SK-N-SH treated with all-trans-retinoic acid at 6 μM for 48 hours (cell line): ENCODE results near the gene ITPR3.

ENCODE experiments used
- ATAC-seq: fragments of 200-7000 bp; cut with Tn5 transposase; 3 replicates; pipeline ENCODE4 v1.9.1; 2020; ENCODE audit warnings: mild to moderate bottlenecking, moderate library complexity
- BACH2 ChIP-seq: fragments of 250-450 bp; sonication (Bioruptor Pico); IDR thresholded peaks from 2 replicates; pipeline ENCODE4 v1.9.0; 2021; ENCODE audit warnings: mild to moderate bottlenecking, borderline replicate concordance
- CSDC2 ChIP-seq: fragments of 250-450 bp; sonication (Bioruptor Pico); IDR thresholded peaks from 2 replicates; pipeline ENCODE4 v1.5.0; 2020; ENCODE audit warnings: mild to moderate bottlenecking, moderate library complexity
- CSRNP3 ChIP-seq: fragments of 250-450 bp; sonication (Bioruptor Pico); IDR thresholded peaks from 2 replicates; pipeline ENCODE4 v1.5.1; 2021; ENCODE audit warnings: mild to moderate bottlenecking, moderate library complexity
- GLIS3 ChIP-seq: fragments of 250-450 bp; sonication (Bioruptor Pico); IDR thresholded peaks from 2 replicates; pipeline ENCODE4 v1.5.0; 2020; ENCODE audit warnings: mild to moderate bottlenecking, moderate library complexity
- OSR1 ChIP-seq: fragments of 250-450 bp; sonication (Bioruptor Pico); IDR thresholded peaks from 2 replicates; pipeline ENCODE4 v1.8.0; 2022; ENCODE audit warnings: moderate library complexity, mild to moderate bottlenecking, inconsistent platforms
- PATZ1 ChIP-seq: fragments of 250-450 bp; sonication (Bioruptor Pico); IDR thresholded peaks from 2 replicates; pipeline ENCODE4 v1.8.0; 2020; ENCODE audit warnings: mild to moderate bottlenecking, moderate library complexity, borderline replicate concordance
- POU6F1 ChIP-seq: fragments of 250-450 bp; sonication (Bioruptor Pico); IDR thresholded peaks from 2 replicates; pipeline ENCODE4 v1.8.0; 2021; ENCODE audit warnings: low read depth, mild to moderate bottlenecking, moderate library complexity, borderline replicate concordance
- PPARA ChIP-seq: fragments of 250-450 bp; sonication (Bioruptor Pico); IDR thresholded peaks from 2 replicates; pipeline ENCODE4 v1.5.0; 2020; ENCODE audit warnings: mild to moderate bottlenecking, borderline replicate concordance
- RARB ChIP-seq: fragments of 250-450 bp; sonication (Bioruptor Pico); IDR thresholded peaks from 2 replicates; pipeline ENCODE4 v1.8.0; 2021; ENCODE audit warnings: mild to moderate bottlenecking, moderate library complexity
- SNAI2 ChIP-seq: fragments of 250-450 bp; sonication (Bioruptor Pico); IDR thresholded peaks from 2 replicates; pipeline ENCODE4 v1.5.0; 2020; ENCODE audit warnings: mild to moderate bottlenecking, moderate library complexity
- TOX ChIP-seq: fragments of 250-450 bp; sonication (Bioruptor Pico); IDR thresholded peaks from 2 replicates; pipeline ENCODE4 v1.8.0; 2021; ENCODE audit warnings: mild to moderate bottlenecking, moderate library complexity, borderline replicate concordance
- TSHZ2 ChIP-seq: fragments of 250-450 bp; sonication (Bioruptor Pico); IDR thresholded peaks from 2 replicates; pipeline ENCODE4 v1.5.0; 2020; ENCODE audit warnings: mild to moderate bottlenecking, moderate library complexity
- ZC3H10 ChIP-seq: fragments of 250-450 bp; sonication (Bioruptor Pico); IDR thresholded peaks from 2 replicates; pipeline ENCODE4 v1.5.1; 2021; ENCODE audit warnings: mild to moderate bottlenecking, moderate library complexity
- ZFP3 ChIP-seq: fragments of 250-450 bp; sonication (Bioruptor Pico); IDR thresholded peaks from 2 replicates; pipeline ENCODE4 v1.5.0; 2020; ENCODE audit warnings: mild to moderate bottlenecking, moderate library complexity
- ZFP30 ChIP-seq: fragments of 450-650 bp; formaldehyde crosslinking; IDR thresholded peaks from 2 replicates; pipeline ENCODE4 v1.5.0; 2022; ENCODE audit warnings: mild to moderate bottlenecking, moderate library complexity
- ZNF565 ChIP-seq: fragments of 450-650 bp; formaldehyde crosslinking; conservative IDR thresholded peaks from 2 replicates; pipeline ENCODE4 v1.5.0; 2020; ENCODE audit warnings: low read depth, mild to moderate bottlenecking, moderate library complexity
- ZNF70 ChIP-seq: fragments of 450-650 bp; formaldehyde crosslinking; IDR thresholded peaks from 2 replicates; pipeline ENCODE4 v1.5.0; 2020; ENCODE audit warnings: mild to moderate bottlenecking, moderate library complexity
- ZNF8 ChIP-seq: fragments of 450-650 bp; formaldehyde crosslinking; IDR thresholded peaks from 2 replicates; pipeline ENCODE4 v1.5.0; 2020; ENCODE audit warnings: mild to moderate bottlenecking, moderate library complexity

The ITPR3 gene

GRCh38 chr6:33682341-33682740 is 61.2 kb downstream of the ITPR3 start (continued):
- TF ChIP-seq POU6F1 (CRISPR knock-in tag) (no peak), ZC3H10 (CRISPR knock-in tag) (no peak)
- TF ChIP-seq, all 23 proteins: peak for 0

- no peak for ATAC-seq
- no peak for TF ChIP-seq SNAI2 (CRISPR knock-in tag)
- TF ChIP-seq ZNF70 = no peak
These were observed 62.0 kb downstream of the ITPR3 start for GRCh38 chr6:33683051-33683571.

GRCh38 chr6:33683576-33684427 is 62.7 kb downstream of the ITPR3 start:
- TF ChIP-seq ZNF565 (CRISPR knock-in tag) (no peak), PATZ1 (CRISPR knock-in tag) (no peak), SNAI2 (CRISPR knock-in tag) (no peak), OSR1 (CRISPR knock-in tag) (no peak), TOX (CRISPR knock-in tag) (no peak), TSHZ2 (no peak), ZNF8 (no peak), CSDC2 (CRISPR knock-in tag) (no peak)
- no peak for ATAC-seq

- no peak for TF ChIP-seq RARB
- no peak for TF ChIP-seq BACH2 (CRISPR knock-in tag)
- TF ChIP-seq SNAI2 (CRISPR knock-in tag) = no peak
- TF ChIP-seq POU6F1 (CRISPR knock-in tag) = no peak
- TF ChIP-seq ZNF8 = no peak
- no peak for TF ChIP-seq CSRNP3 (CRISPR knock-in tag)
- TF ChIP-seq GLIS3 (CRISPR knock-in tag) = no peak
- TF ChIP-seq CSDC2 (CRISPR knock-in tag) = no peak
- no peak for TF ChIP-seq PPARA (CRISPR knock-in tag)
- TF ChIP-seq ZNF565 (CRISPR knock-in tag) = no peak
- no peak for TF ChIP-seq PATZ1 (CRISPR knock-in tag)
- no peak for TF ChIP-seq ZNF70
- no peak for TF ChIP-seq ZFP30 (CRISPR knock-in tag)
- no peak for TF ChIP-seq ZFP3 (CRISPR knock-in tag)
- ATAC-seq = no peak
These were observed 63.3 kb downstream of the ITPR3 start for GRCh38 chr6:33684428-33684896.
